WTC11 (cell line): ENCODE results near the gene CDCA8. TPM values are rescaled to one million over a fixed set of nuclear protein-coding genes. Genes with fewer than 3 reads are reported as not detected.

Source experiments
- ATAC-seq: fragments of 200-7000 bp; cut with Tn5 transposase; 2 replicates; pipeline ENCODE4 v1.10.0; 2021; ENCODE audit warnings: mild to moderate bottlenecking, moderate library complexity
- Bru-seq: library from RNA; stranded (reverse); fragments of 400-500 nt; gene quantifications from one replicate; lab custom pipeline; 2021; lab: Mats Ljungman, UMichigan
- CTCF ChIA-PET: fragments of 300-600 bp; sonication (Branson Sonifier 250); formaldehyde crosslinking; loops from one replicate; lab custom pipeline; 2021; ENCODE audit warnings: antibody characterized with exemption; lab: Charles Lee
- POLR2A ChIA-PET: fragments of 350-600 bp; sonication (Branson Sonifier 250); formaldehyde crosslinking; loops from one replicate; lab custom pipeline; 2021; ENCODE audit warnings: antibody characterized with exemption; lab: Charles Lee
- DNase-seq: peaks from one replicate; pipeline ENCODE4 v3.0.0; 2021; ENCODE audit warnings: low spot score
- H3K27ac Mint-ChIP-seq: 2 replicates; pipeline ENCODE4 v1.8.0; 2021; ENCODE audit warnings: mixed read lengths
- H3K27me3 Mint-ChIP-seq: 2 replicates; pipeline ENCODE4 v1.8.0; 2021; ENCODE audit warnings: low read depth, mild to moderate bottlenecking, moderate library complexity, mixed read lengths
- H3K36me3 Mint-ChIP-seq: 2 replicates; pipeline ENCODE4 v1.8.0; 2021; ENCODE audit warnings: mixed read lengths
- H3K4me1 Mint-ChIP-seq: 2 replicates; pipeline ENCODE4 v1.8.0; 2022; ENCODE audit warnings: mixed read lengths
- H3K4me3 Mint-ChIP-seq: 2 replicates; pipeline ENCODE4 v1.8.0; 2021; ENCODE audit warnings: mild to moderate bottlenecking, moderate library complexity, mixed read lengths
- H3K9me3 Mint-ChIP-seq: 2 replicates; pipeline ENCODE4 v1.8.0; 2021; ENCODE audit warnings: mixed read lengths
- AFF4 ChIP-seq: sonication (generic); formaldehyde crosslinking; IDR thresholded peaks from 2 replicates; pipeline ENCODE4 v1.8.1; 2023; ENCODE audit warnings: mild to moderate bottlenecking, missing genetic modification reagents, borderline replicate concordance
- AR ChIP-seq: fragments of 250-450 bp; sonication (Bioruptor Pico); IDR thresholded peaks from 2 replicates; pipeline ENCODE4 v1.9.0; 2021; ENCODE audit warnings: mild to moderate bottlenecking
- CBFB ChIP-seq: sonication (generic); formaldehyde crosslinking; IDR thresholded peaks from 2 replicates; pipeline ENCODE4 v1.8.1; 2022; ENCODE audit warnings: mild to moderate bottlenecking, low read depth, missing genetic modification reagents
- JUN ChIP-seq: sonication (generic); formaldehyde crosslinking; IDR thresholded peaks from 2 replicates; pipeline ENCODE4 v1.8.0; 2023; ENCODE audit warnings: mild to moderate bottlenecking, missing genetic modification reagents
- MAX ChIP-seq: sonication (generic); formaldehyde crosslinking; IDR thresholded peaks from 2 replicates; pipeline ENCODE4 v1.8.0; 2022; ENCODE audit warnings: mild to moderate bottlenecking, missing genetic modification reagents
- MXD4 ChIP-seq: fragments of 250-450 bp; sonication (Bioruptor Pico); IDR thresholded peaks from 2 replicates; pipeline ENCODE4 v1.8.0; 2021; ENCODE audit warnings: mild to moderate bottlenecking, moderate library complexity, borderline replicate concordance
- PREB ChIP-seq: sonication (generic); formaldehyde crosslinking; IDR thresholded peaks from 2 replicates; pipeline ENCODE4 v1.8.1; 2022; ENCODE audit warnings: mild to moderate bottlenecking, missing genetic modification reagents, moderate library complexity, borderline replicate concordance
- USF1 ChIP-seq: sonication (generic); formaldehyde crosslinking; IDR thresholded peaks from 2 replicates; pipeline ENCODE4 v1.8.0; 2022; ENCODE audit warnings: mild to moderate bottlenecking, missing genetic modification reagents
- ZBTB21 ChIP-seq: sonication (generic); formaldehyde crosslinking; IDR thresholded peaks from 2 replicates; pipeline ENCODE4 v1.8.1; 2023; ENCODE audit warnings: mild to moderate bottlenecking, missing genetic modification reagents, borderline replicate concordance
- ZMAT4 ChIP-seq: fragments of 250-450 bp; sonication (Bioruptor Pico); IDR thresholded peaks from 2 replicates; pipeline ENCODE4 v1.9.0; 2021; ENCODE audit warnings: mild to moderate bottlenecking
- ZNF512 ChIP-seq: sonication (generic); formaldehyde crosslinking; IDR thresholded peaks from 2 replicates; pipeline ENCODE4 v1.8.1; 2022; ENCODE audit warnings: missing genetic modification reagents, borderline replicate concordance
- ZNF532 ChIP-seq: fragments of 250-450 bp; sonication (Bioruptor Pico); IDR thresholded peaks from 2 replicates; pipeline ENCODE4 v1.9.0; 2021; ENCODE audit warnings: mild to moderate bottlenecking, borderline replicate concordance
- ZSCAN18 ChIP-seq: fragments of 250-450 bp; sonication (Bioruptor Pico); IDR thresholded peaks from 2 replicates; pipeline ENCODE4 v2.1.2; 2022; ENCODE audit warnings: mild to moderate bottlenecking, moderate library complexity
- long read RNA-seq, 3 experiments: library from RNA in 1 of 3; library from capped mRNA in 1 of 3; library from polyadenylated mRNA in 1 of 3; unstranded in 2 of 3; stranded (forward) in 1 of 3; transcript quantifications; one replicate each; pipeline ENCODE4 v2.0.0, GENCODE V29; 2021
- total RNA-seq: library from RNA; stranded (reverse); gene quantifications from 3 replicates; pipeline ENCODE4 v1.2.3, GENCODE V29; 2021

CDCA8 gene
- total RNA-seq (42.1 to 47.7 TPM (median 43.3 TPM) in 3 replicates), Bru-seq, nascent RNA (percentile 80 among the genes with signal in this experiment)
- long read RNA-seq, experiment 1, transcript CDCA8-202 (10 exons, 2,469 nt), result major isoform, 161 of 307 reads
- long read RNA-seq, experiment 1, transcript CDCA8-201 (11 exons, 2,303 nt), result minor isoform, 112 of 307 reads
- long read RNA-seq, experiment 1, partial matches to known transcripts, result 22 of 307 reads
- long read RNA-seq, experiment 1, other reads (novel, unspliced or antisense), result 12 of 307 reads
- long read RNA-seq, experiment 2, transcript CDCA8-202 (10 exons, 2,469 nt), result major isoform, 25 of 63 reads
- long read RNA-seq, experiment 2, transcript CDCA8-201 (11 exons, 2,303 nt), result minor isoform, 14 of 63 reads
- long read RNA-seq, experiment 2, partial matches to known transcripts, result 19 of 63 reads
- long read RNA-seq, experiment 2, other reads (novel, unspliced or antisense), result 5 of 63 reads
- long read RNA-seq, experiment 3, transcript CDCA8-202 (10 exons, 2,469 nt), result major isoform, 38 of 58 reads
- long read RNA-seq, experiment 3, transcript CDCA8-201 (11 exons, 2,303 nt), result minor isoform, 15 of 58 reads
- long read RNA-seq, experiment 3, partial matches to known transcripts, result 1 of 58 reads
- long read RNA-seq, experiment 3, other reads (novel, unspliced or antisense), result 4 of 58 reads

GRCh38 chr1:37692078-37692833 is at the start of gene CDCA8:
Gene CDCA8 (plus strand): TSS chr1:37692516. CDS start chr1:37692691, 175 bp downstream.
- Mint-ChIP-seq H3K27me3 (no peaks in the 10 kb centered on the region; the same call in 1 of the 2 replicates), H3K4me3 (peak within 1 kb of the TSS; percentile 98), H3K36me3 (peaks cover 35% of the 10 kb centered on the region), H3K9me3 (no peaks in the 10 kb centered on the region), H3K4me1 (peaks cover 16% of the 10 kb centered on the region), H3K27ac (peak within 1 kb of the TSS; percentile 78; the same call in 1 of the 2 replicates)
- CTCF ChIA-PET, result interaction anchor here (0.6 to 5.7 kb wide), 15 partner anchors 10 to 218 kb away, joined by 3 to 40 read pairs (median 5); partner anchors contain the start of genes DNALI1, EPHA10, GNL2 and MEAF6
- POLR2A ChIA-PET, result interaction anchor here (0.5 to 2.6 kb wide), 3 partner anchors 30 to 1898 kb away, joined by 3 to 7 read pairs (median 4); partner anchors contain the start of genes C1orf122 and YRDC
- DNase-seq, result peak; percentile 99
- peak; percentile 91 for ATAC-seq
- TF ChIP-seq AFF4 (no peak), AR (CRISPR knock-in tag) (no peak), PREB (CRISPR knock-in tag) (no peak), ZSCAN18 (CRISPR knock-in tag) (no peak), JUN (CRISPR knock-in tag) (no peak), MXD4 (CRISPR knock-in tag) (no peak), ZBTB21 (no peak), MAX (CRISPR knock-in tag) (0 out of 2 replicates have a peak, but pooled peaks have one; percentile 53), ZMAT4 (CRISPR knock-in tag) (no peak), CBFB (CRISPR knock-in tag) (no peak), ZNF512 (no peak), USF1 (CRISPR knock-in tag) (no peak), ZNF532 (no peak)
